GM21526 (cell line): ENCODE results near the gene CYP46A1.

Source experiments
- ATAC-seq: cut with Tn5 transposase; IDR thresholded peaks from one replicate; pipeline ENCODE4 v1.9.1; 2021; ENCODE audit warnings: moderate library complexity; ENCODE audit not compliant: unreplicated experiment, low FRiP score

The CYP46A1 gene

DNA sequence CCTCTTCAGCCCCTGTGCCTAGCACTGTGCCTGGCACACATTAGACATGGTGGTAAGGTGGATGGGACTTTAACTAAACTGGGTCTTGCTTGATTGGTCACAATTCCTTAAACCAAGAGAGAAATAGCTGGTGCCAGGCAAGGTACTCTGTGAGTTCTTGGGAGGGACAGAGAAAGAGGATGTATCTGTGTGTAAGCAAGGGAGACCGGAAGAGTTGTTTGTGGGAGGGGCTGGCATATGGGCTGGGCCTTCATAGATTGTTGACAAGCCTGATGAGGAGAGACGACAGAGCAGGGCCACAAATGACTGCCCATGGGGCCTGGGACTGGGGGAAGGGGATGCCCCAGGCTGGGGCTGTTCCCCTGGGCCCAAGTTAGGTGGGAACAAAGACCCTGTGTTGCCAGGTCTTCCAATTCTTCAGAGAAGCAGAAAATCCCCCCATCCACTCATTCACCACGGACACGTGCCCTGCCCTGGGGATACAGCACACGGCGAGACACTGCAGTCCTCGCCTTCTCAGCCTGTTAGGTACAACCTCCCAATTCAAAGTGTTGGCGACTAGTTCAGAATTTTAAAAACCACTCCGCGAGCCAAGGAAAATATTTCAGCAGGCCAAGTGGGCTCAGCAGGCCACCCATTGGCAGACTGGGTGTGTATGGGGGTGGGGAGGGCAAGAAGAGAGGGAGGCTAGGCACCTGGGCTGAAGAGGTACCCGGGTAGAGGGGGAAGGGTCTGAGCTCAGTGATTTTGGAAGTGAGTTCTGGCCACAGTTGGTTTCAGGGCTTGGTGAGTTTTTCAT, 11.4 kb upstream of the CYP46A1 start:
- peak; percentile 72 for ATAC-seq

GRCh38 chr14:99673305-99674063, 10.6 kb upstream of the CYP46A1 start:
- no peak for ATAC-seq

GRCh38 chr14:99674064-99674650, 9.9 kb upstream of the CYP46A1 start:
- ATAC-seq, result no peak

GRCh38 chr14:99674776-99675381, 9.2 kb upstream of the CYP46A1 start:
- no peak for ATAC-seq

GRCh38 chr14:99675382-99675835, 8.7 kb upstream of the CYP46A1 start:
- no peak for ATAC-seq

DNA sequence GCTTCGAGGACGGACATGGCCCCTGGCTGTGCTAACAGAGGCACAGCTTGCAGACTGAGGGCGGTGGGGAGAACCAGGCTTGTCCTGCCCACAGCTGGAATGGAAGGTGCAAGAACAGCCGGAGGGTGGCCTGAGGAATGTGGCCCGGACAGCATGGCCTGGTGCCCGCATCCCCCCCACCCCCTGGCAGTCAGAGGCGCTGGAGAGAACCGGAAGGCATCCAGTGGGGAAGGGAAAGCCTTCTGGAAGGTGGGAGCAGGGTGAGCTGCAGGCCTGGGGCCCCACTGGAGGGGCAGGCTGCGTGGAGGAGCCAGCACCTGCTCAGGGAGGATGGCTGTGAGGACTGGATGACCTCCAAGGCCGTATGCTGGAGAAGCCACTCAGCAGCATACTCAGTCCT, 8.1 kb upstream of the CYP46A1 start:
- no peak for ATAC-seq

- ATAC-seq, result no peak
These were observed 7.4 kb upstream of the CYP46A1 start for GRCh38 chr14:99676657-99677056.

- ATAC-seq, result no peak
These were observed 6.6 kb upstream of the CYP46A1 start for GRCh38 chr14:99677231-99678140.

GRCh38 chr14:99678198-99678597, 5.9 kb upstream of the CYP46A1 start:
- no peak for ATAC-seq

DNA sequence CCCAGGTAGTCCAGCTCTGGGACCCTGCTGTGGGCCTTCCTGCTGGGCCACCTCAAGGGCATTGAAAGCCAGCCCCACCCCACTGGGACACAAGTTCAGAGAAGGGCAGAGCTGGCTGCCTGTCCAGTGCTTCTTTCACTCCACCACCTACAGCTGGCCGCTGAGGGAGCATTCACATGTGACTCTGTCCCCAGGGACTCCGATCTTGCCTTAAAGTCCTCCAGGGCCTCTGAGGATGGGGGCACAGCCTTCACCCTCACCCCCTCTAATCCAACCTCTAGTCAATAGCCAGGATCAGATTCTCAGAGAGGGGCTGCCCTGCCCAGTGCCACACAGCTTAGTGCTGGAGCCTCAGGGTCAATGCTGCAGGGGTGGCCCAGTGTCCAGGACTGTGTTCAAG, 5.0 kb upstream of the CYP46A1 start:
- ATAC-seq, result no peak

DNA sequence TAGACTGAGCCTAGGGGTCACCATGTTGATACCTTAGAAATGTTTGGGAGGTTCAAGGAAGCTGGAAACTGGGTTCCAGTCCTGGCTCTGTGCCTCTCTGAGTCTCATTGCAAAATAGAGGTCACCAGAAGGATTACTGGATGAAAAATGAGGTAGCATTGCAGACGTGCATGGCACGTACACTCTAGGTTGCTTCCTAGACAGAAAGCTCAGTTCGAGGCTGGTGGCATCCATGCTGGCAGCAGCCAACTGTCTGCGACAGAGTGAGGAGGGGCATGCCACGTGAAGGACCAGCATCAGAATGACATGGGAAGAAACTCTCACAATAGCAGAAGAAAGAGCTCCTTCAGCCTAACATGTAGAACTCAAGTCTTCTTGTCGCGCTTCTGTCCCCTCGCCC, 4.6 kb upstream of the CYP46A1 start:
- no peak for ATAC-seq

DNA sequence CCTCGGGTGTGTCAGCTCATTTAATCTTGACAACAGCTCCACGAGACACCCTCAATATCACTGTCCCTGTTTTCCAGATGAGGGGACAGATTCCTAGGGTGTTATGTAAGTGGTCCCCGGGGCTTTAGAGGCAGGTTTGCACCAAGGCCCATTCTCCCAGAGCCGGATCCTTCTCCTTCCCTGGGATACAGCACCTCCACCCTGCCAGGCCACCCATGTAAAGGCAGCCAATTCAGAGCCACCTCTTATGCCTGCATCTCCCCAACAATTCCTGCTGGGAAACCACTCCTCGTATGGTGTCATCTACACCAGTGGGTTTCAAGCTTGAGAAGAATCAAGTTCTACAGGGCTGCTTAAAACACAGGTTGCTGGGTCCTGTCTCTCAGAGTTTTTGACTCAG, 4.1 kb upstream of the CYP46A1 start:
- no peak for ATAC-seq

DNA sequence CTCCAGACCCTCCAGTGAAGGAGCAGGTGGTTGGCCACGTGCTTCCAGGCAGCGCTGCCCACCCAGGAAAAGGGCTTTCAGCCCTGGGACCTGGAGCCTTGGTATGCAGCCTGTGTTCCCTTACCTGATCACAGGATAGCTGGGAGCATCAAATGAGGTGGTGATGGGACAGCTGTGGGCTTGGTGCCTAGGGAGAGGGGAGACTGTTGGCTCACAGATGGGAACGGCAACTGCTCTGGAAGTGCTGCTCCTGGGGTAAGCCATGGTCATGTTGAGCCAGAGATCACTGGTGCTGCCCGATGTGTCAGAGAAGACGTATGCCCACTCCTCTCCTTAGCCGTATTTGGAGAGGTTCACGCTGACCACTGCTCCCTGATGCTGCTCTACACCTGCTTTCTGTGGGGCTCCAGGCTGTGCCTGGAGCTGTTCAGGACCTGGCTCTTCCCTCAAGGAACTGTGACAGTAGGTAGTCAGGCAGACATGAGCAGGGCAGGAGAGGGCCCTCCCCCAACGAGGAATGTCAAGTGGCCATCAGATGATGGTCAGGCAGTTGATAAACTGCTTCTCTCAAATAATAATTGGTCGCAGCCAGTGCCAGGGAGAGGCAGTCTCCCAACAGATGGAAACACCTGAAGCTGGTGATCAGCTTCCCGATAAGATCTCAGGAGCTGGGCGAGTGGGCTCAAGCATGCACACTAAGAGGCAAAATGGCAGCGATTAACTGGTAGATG, 2.8 kb upstream of the CYP46A1 start:
- no peak for ATAC-seq

DNA sequence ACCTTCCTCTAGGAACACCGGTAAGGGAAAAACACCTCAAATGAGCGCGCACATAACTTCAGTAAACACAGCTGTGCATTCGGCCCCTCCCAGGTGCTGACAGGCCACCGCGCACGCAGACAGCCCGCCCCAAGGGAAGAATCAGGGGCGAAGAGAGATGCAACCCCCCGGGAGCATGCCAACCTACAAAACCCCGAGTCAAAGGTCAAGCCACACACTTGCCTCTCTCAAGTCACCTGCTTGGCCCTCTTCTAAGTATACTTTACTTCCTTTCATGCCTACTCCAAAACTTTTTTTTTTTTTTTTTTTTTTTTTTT, 2.3 kb upstream of the CYP46A1 start:
- ATAC-seq, result no peak

DNA sequence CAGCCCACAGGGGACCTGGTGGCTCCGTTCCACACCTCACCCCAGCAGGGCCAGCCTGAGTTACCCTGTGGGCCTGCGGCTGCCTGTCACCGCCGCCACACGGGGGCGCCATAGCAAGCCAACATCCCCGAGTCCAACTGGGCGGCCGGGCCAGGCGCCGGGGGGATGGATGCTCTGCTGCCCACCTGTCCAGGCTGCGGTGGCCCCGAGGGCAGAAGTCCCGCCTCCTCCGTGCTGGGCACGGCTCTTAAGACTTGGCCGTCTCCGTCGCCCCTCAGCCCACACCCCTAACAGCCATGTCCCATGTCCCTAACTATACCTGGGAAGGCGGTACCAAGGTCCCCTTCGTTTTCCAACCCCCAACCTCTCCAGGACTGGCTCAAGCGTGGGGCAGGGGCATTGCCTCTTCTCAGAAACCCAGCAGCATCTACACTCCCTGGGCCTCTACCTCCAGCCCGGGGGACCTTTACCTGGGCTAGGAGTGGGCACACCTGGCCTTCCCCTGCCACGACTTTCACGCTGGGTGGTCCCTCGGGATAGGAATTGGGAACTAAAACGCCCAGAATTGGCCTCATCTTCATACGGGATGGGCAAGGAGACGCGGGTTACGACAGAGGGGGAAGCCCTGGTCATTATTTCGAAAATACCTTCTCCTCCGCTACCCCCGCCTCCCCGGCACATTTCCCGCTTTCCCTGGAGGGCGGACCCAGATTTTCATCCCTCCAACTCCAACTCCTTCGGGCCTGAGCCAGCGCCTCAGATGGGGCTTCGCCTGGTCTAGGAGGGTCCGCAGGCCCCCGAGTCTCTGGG, 1.1 kb upstream of the CYP46A1 start:
- ATAC-seq, result peak; percentile 38

GRCh38 chr14:99684410-99684934, 374 bp downstream of the CYP46A1 start:
- peak; percentile 30 for ATAC-seq

DNA sequence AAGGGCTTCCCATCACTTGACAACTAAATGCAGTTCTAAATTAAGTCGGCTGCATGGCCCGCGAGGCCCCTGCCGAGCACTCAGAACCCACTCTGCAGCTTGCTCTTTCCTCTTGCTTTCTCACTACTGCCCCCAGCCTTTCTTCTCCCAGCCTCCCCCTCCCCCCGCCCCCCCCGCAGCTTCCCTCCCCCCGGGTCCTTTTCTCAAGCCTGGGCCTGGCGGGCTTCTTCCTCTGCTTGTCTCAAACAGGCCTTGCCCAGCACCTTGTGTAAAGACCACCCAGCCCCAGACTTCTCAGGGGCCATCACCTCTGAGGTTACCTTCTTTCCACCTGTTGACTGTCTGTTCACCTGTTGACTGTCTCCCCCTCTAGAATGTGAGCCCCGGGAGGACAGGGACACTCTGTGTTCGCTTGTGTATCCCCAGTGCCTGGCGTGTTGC, 1.1 kb downstream of the CYP46A1 start:
- ATAC-seq, result no peak

GRCh38 chr14:99685596-99685995, 1.5 kb downstream of the CYP46A1 start:
- no peak for ATAC-seq
